GM12878 (cell line): Measurements from ENCODE around the gene DUSP22. TPM values are rescaled to one million over a fixed set of nuclear protein-coding genes. Genes with fewer than 3 reads are reported as not detected.

ENCODE experiments used
- ASH2L ChIP-seq: fragments of 300-600, 200-600 bp; sonication (generic); IDR thresholded peaks from 2 replicates; pipeline ENCODE4 v1.6.1; 2017; ENCODE audit warnings: low read depth, mild to moderate bottlenecking, borderline replicate concordance
- ATF7 ChIP-seq: fragments of 450-650 bp; IDR thresholded peaks from 2 replicates; pipeline ENCODE4 v1.6.1; 2016; ENCODE audit warnings: low read depth, mild to moderate bottlenecking
- BACH1 ChIP-seq: fragments of 450-650 bp; IDR thresholded peaks from 2 replicates; pipeline ENCODE4 v1.6.1; 2017; ENCODE audit warnings: mild to moderate bottlenecking, borderline replicate concordance
- CREB1 ChIP-seq: IDR thresholded peaks from 2 replicates; pipeline ENCODE4 v1.6.1; 2012; ENCODE audit warnings: low read depth, mild to moderate bottlenecking, inconsistent platforms
- DPF2 ChIP-seq: fragments of 450-650 bp; IDR thresholded peaks from 2 replicates; pipeline ENCODE4 v1.6.1; 2017; ENCODE audit warnings: mild to moderate bottlenecking
- GABPA ChIP-seq: IDR thresholded peaks from 2 replicates; pipeline ENCODE4 v1.6.1; 2014; ENCODE audit warnings: antibody characterized with exemption, low read depth, mild to moderate bottlenecking, inconsistent platforms
- HDGF ChIP-seq: fragments of 450-650 bp; IDR thresholded peaks from 2 replicates; pipeline ENCODE4 v1.6.1; 2016; ENCODE audit warnings: antibody characterized with exemption
- IKZF1 ChIP-seq: fragments of 450-650 bp; conservative IDR thresholded peaks from 2 replicates; pipeline ENCODE4 v1.6.1; 2017; ENCODE audit warnings: antibody characterized with exemption, mild to moderate bottlenecking
- IKZF2 ChIP-seq, 2 experiments: fragments of 450-650 bp; IDR thresholded peaks; 2 replicates each; pipeline ENCODE4 v1.6.1; 2017; ENCODE audit warnings: mild to moderate bottlenecking in 2 of 2, moderate library complexity in 2 of 2
- KLF5 ChIP-seq: fragments of 450-650 bp; IDR thresholded peaks from 2 replicates; pipeline ENCODE4 v1.6.1; 2014; ENCODE audit warnings: mild to moderate bottlenecking; ENCODE audit not compliant: partially characterized antibody
- MEF2B ChIP-seq: fragments of 450-650 bp; IDR thresholded peaks from 2 replicates; pipeline ENCODE4 v1.6.1; 2018; ENCODE audit warnings: mild to moderate bottlenecking, moderate library complexity; ENCODE audit not compliant: partially characterized antibody, poor library complexity, severe bottlenecking
- NFYB ChIP-seq: IDR thresholded peaks from 2 replicates; pipeline ENCODE4 v1.6.1; 2011; ENCODE audit warnings: low read depth, mild to moderate bottlenecking, low read length, improper control_type of control experiment, moderate library complexity; ENCODE audit not compliant: insufficient read depth
- NR2C2 ChIP-seq: IDR thresholded peaks from 2 replicates; pipeline ENCODE4 v1.6.1; 2011; ENCODE audit warnings: borderline replicate concordance, low read depth; ENCODE audit not compliant: control insufficient read depth, insufficient read length
- POU2F2 ChIP-seq: IDR thresholded peaks from 3 replicates; pipeline ENCODE4 v1.6.1; 2011; ENCODE audit warnings: low read depth, mild to moderate bottlenecking, low read length, borderline replicate concordance
- RB1 ChIP-seq: fragments of 450-650 bp; formaldehyde crosslinking; IDR thresholded peaks from 2 replicates; pipeline ENCODE4 v1.6.1; 2017; ENCODE audit warnings: mild to moderate bottlenecking, borderline replicate concordance
- RBBP5 ChIP-seq: fragments of 200-600 bp; sonication (generic); conservative IDR thresholded peaks from 2 replicates; pipeline ENCODE4 v1.6.1; 2016
- SIN3A ChIP-seq: IDR thresholded peaks from 2 replicates; pipeline ENCODE4 v1.6.1; 2012; ENCODE audit warnings: low read depth, low read length, improper control_type of control experiment
- STAT1 ChIP-seq: fragments of 450-650 bp; conservative IDR thresholded peaks from 2 replicates; pipeline ENCODE4 v1.6.1; 2014; ENCODE audit warnings: antibody characterized with exemption, mild to moderate bottlenecking
- TCF7 ChIP-seq: IDR thresholded peaks from 2 replicates; pipeline ENCODE4 v1.6.1; 2014; ENCODE audit warnings: antibody characterized with exemption, borderline replicate concordance
- ZNF217 ChIP-seq: fragments of 450-650 bp; IDR thresholded peaks from 2 replicates; pipeline ENCODE4 v1.6.1; 2017; ENCODE audit warnings: antibody characterized with exemption, mild to moderate bottlenecking
- ZNF24 ChIP-seq: fragments of 450-650 bp; IDR thresholded peaks from 2 replicates; pipeline ENCODE4 v1.6.1; 2017; ENCODE audit warnings: antibody characterized with exemption, mild to moderate bottlenecking
- ZNF384 ChIP-seq: IDR thresholded peaks from 2 replicates; pipeline ENCODE4 v1.6.1; 2012; ENCODE audit warnings: low read depth, mild to moderate bottlenecking, low read length, improper control_type of control experiment, borderline replicate concordance
- ZNF622 ChIP-seq: fragments of 450-650 bp; IDR thresholded peaks from 2 replicates; pipeline ENCODE4 v1.6.1; 2017; ENCODE audit warnings: mild to moderate bottlenecking, inconsistent platforms
- ZSCAN29 ChIP-seq: fragments of 450-650 bp; IDR thresholded peaks from 2 replicates; pipeline ENCODE4 v1.6.1; 2017; ENCODE audit warnings: mild to moderate bottlenecking, moderate library complexity
- polyA plus RNA-seq, 11 experiments: library from polyadenylated mRNA; depleted of rRNA in 4 of 11; unstranded in 6 of 11; stranded (reverse) in 5 of 11; fragments of >200 nt; fragmentation: Nextera tagmentation in 4 of 11; fragmentation: Illumina TruSeq in 1 of 11; extraction: Ambion mirVana in 4 of 11; extraction: Trizol in 1 of 11; gene quantifications; 1 replicate in 1 of 11; 2 replicates in 10 of 11; pipeline versions ENCODE4 v1.2.1 to v1.2.3, GENCODE V29; 2011 to 2016; ENCODE audit warnings: inconsistent platforms in 2 of 11, missing spikeins in 2 of 11, low read depth in 1 of 11
- total RNA-seq, 4 experiments: library from RNA; depleted of rRNA in 3 of 4; stranded (reverse); fragments of >200 nt in 3 of 4; fragmentation: Illumina TruSeq in 1 of 4; extraction: Trizol in 1 of 4; gene quantifications; 2 replicates each; pipeline versions ENCODE4 v1.2.1 to v1.2.3, GENCODE V29; 2013 to 2021
- TF ChIP-seq, protein P1 (sequence below): fragments of 450-650 bp; IDR thresholded peaks from 2 replicates; pipeline ENCODE4 v1.6.1; 2017; ENCODE audit warnings: low read depth, mild to moderate bottlenecking, moderate library complexity
- TF ChIP-seq, protein P2 (sequence below): IDR thresholded peaks from 2 replicates; pipeline ENCODE4 v1.6.1; 2011; ENCODE audit warnings: mild to moderate bottlenecking, low read depth, low read length, moderate library complexity; ENCODE audit not compliant: insufficient replicate concordance
- TF ChIP-seq, protein P3 (sequence below): fragments of 450-650 bp; IDR thresholded peaks from 2 replicates; pipeline ENCODE4 v1.6.1; 2018; ENCODE audit warnings: borderline replicate concordance, mild to moderate bottlenecking; ENCODE audit not compliant: partially characterized antibody

Gene DUSP22
- total and polyA plus RNA-seq, 10 of the 15 experiments (the other 5 are each of a cell fraction or from before 2014, with no cell fraction given), result 78.9 to 156 (median 107) TPM

DNA sequence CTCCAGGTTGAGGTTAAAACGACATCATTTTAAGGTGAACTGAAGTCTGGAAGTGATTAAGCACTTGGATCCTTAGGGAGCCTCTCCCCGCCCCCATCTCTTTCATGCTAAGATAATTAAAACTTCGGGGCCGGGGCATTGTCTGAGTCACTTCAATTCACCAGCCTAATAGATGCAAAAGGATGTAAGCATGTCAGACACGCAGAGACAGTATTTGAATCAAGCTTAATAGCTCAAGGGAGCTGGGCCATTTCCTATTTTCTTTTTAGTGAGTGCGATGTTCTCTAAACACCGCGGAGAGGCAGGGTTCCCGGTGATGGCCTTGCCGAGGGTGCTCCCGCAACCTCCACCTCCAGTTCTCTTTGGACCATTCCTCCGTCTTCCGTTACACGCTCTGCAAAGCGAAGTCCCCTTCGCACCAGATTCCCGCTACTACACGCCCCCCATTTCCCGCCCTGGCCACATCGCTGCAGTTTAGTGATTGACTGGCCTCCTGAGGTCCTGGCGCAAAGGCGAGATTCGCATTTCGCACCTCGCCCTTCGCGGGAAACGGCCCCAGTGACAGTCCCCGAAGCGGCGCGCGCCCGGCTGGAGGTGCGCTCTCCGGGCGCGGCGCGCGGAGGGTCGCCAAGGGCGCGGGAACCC is 98.7 kb downstream of the DUSP22 start (continued):
- TF ChIP-seq ZNF384, result no peak
- peak; percentile 77; the same call in 1 of the 2 replicates for TF ChIP-seq RB1
- no peak for TF ChIP-seq ZNF622
- no peak for TF ChIP-seq RBBP5
- TF ChIP-seq ZNF217, result peak; percentile 69; the same call in 1 of the 2 replicates
- TF ChIP-seq KLF5, result no peak
- peak; percentile 29; the same call in 1 of the 2 replicates for TF ChIP-seq SIN3A
- TF ChIP-seq, protein P1, sequence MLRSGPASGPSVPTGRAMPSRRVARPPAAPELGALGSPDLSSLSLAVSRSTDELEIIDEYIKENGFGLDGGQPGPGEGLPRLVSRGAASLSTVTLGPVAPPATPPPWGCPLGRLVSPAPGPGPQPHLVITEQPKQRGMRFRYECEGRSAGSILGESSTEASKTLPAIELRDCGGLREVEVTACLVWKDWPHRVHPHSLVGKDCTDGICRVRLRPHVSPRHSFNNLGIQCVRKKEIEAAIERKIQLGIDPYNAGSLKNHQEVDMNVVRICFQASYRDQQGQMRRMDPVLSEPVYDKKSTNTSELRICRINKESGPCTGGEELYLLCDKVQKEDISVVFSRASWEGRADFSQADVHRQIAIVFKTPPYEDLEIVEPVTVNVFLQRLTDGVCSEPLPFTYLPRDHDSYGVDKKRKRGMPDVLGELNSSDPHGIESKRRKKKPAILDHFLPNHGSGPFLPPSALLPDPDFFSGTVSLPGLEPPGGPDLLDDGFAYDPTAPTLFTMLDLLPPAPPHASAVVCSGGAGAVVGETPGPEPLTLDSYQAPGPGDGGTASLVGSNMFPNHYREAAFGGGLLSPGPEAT, result 0 out of 2 replicates have a peak, but pooled peaks have one; percentile 9
- TF ChIP-seq DPF2, result peak; percentile 18
- peak; percentile 30; the same call in 1 of the 2 replicates for TF ChIP-seq CREB1
- TF ChIP-seq IKZF2 (IDR thresholded peaks at IDR 0.05), result peak; percentile 53 to 59; a peak in 3 of 4 replicates
- TF ChIP-seq, protein P2, sequence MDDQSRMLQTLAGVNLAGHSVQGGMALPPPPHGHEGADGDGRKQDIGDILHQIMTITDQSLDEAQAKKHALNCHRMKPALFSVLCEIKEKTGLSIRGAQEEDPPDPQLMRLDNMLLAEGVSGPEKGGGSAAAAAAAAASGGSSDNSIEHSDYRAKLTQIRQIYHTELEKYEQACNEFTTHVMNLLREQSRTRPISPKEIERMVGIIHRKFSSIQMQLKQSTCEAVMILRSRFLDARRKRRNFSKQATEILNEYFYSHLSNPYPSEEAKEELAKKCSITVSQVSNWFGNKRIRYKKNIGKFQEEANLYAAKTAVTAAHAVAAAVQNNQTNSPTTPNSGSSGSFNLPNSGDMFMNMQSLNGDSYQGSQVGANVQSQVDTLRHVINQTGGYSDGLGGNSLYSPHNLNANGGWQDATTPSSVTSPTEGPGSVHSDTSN, result peak; percentile 68
- TF ChIP-seq ATF7, result peak; percentile 37; the same call in 1 of the 2 replicates
- TF ChIP-seq BACH1, result peak; percentile 38
- TF ChIP-seq ASH2L, result no peak
- TF ChIP-seq POU2F2, result no peak
- peak; percentile 58 for TF ChIP-seq IKZF1
- TF ChIP-seq STAT1, result no peak
- 0 out of 2 replicates have a peak, but pooled peaks have one; percentile 11 for TF ChIP-seq ZSCAN29
- no peak for TF ChIP-seq NR2C2
- TF ChIP-seq MEF2B, result peak; percentile 22
- no peak for TF ChIP-seq GABPA
- TF ChIP-seq NFYB, result no peak
- 0 out of 2 replicates have a peak, but pooled peaks have one; percentile 12 for TF ChIP-seq HDGF
- TF ChIP-seq, protein P3, sequence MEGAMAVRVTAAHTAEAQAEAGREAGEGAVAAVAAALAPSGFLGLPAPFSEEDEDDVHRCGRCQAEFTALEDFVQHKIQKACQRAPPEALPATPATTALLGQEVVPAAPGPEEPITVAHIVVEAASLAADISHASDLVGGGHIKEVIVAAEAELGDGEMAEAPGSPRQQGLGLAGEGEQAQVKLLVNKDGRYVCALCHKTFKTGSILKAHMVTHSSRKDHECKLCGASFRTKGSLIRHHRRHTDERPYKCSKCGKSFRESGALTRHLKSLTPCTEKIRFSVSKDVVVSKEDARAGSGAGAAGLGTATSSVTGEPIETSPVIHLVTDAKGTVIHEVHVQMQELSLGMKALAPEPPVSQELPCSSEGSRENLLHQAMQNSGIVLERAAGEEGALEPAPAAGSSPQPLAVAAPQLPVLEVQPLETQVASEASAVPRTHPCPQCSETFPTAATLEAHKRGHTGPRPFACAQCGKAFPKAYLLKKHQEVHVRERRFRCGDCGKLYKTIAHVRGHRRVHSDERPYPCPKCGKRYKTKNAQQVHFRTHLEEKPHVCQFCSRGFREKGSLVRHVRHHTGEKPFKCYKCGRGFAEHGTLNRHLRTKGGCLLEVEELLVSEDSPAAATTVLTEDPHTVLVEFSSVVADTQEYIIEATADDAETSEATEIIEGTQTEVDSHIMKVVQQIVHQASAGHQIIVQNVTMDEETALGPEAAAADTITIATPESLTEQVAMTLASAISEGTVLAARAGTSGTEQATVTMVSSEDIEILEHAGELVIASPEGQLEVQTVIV, result no peak
- TF ChIP-seq ZNF24, result no peak; the same call in 1 of the 2 replicates
- TF ChIP-seq TCF7, result no peak
